CD4-positive, alpha-beta T cell treated with Interleukin-15 for 1 hour (primary cell): ENCODE measurements around the gene LRRC10.
A peak's percentile ranks its signal among the peaks of the same experiment; 100 is the strongest.

Experiments
- DNase-seq: peaks from one replicate; pipeline ENCODE4 v3.0.0-alpha.2; 2020

The LRRC10 gene

GRCh38 chr12:69610729-69611128, at the start of gene LRRC10:
Gene LRRC10 (minus strand): TSS chr12:69610907. CDS start chr12:69610838, 69 bp downstream.
- no peak for DNase-seq

- DNase-seq = no peak
Observed at GRCh38 chr12:69660164-69660863, 49.6 kb upstream of the LRRC10 start.

- no peak for DNase-seq
Observed at GRCh38 chr12:69658203-69658602, 47.5 kb upstream of the LRRC10 start.

GRCh38 chr12:69657376-69658137, 46.9 kb upstream of the LRRC10 start:
- DNase-seq = no peak

- no peak for DNase-seq
Observed at GRCh38 chr12:69655616-69656340, 45.1 kb upstream of the LRRC10 start.

- no peak for DNase-seq
Observed at GRCh38 chr12:69653703-69654102, 43.0 kb upstream of the LRRC10 start.

- no peak for DNase-seq
Observed at GRCh38 chr12:69651922-69652321, 41.2 kb upstream of the LRRC10 start.

- no peak for DNase-seq
Observed at GRCh38 chr12:69649529-69649928, 38.8 kb upstream of the LRRC10 start.

- DNase-seq = no peak
Observed at GRCh38 chr12:69648476-69648875, 37.8 kb upstream of the LRRC10 start.

- DNase-seq = no peak
Observed at GRCh38 chr12:69647178-69647577, 36.5 kb upstream of the LRRC10 start.

- DNase-seq = no peak
Observed at GRCh38 chr12:69645031-69645430, 34.3 kb upstream of the LRRC10 start.

GRCh38 chr12:69644511-69644910, 33.8 kb upstream of the LRRC10 start:
- DNase-seq = no peak

- no peak for DNase-seq
Observed at GRCh38 chr12:69642531-69642930, 31.8 kb upstream of the LRRC10 start.

GRCh38 chr12:69641546-69641945, 30.8 kb upstream of the LRRC10 start:
- DNase-seq = no peak

- peak; percentile 44 for DNase-seq
Observed at GRCh38 chr12:69639400-69640016, 28.8 kb upstream of the LRRC10 start.

GRCh38 chr12:69633061-69633460, 22.4 kb upstream of the LRRC10 start:
- no peak for DNase-seq

- no peak for DNase-seq
Observed at GRCh38 chr12:69630191-69630590, 19.5 kb upstream of the LRRC10 start.

- DNase-seq = no peak
Observed at GRCh38 chr12:69627501-69627900, 16.8 kb upstream of the LRRC10 start.

GRCh38 chr12:69623970-69624369, 13.3 kb upstream of the LRRC10 start:
- DNase-seq = no peak

- DNase-seq = no peak
Observed at GRCh38 chr12:69621551-69621950, 10.8 kb upstream of the LRRC10 start.

- DNase-seq = no peak
Observed at GRCh38 chr12:69620921-69621320, 10.2 kb upstream of the LRRC10 start.

GRCh38 chr12:69620077-69620476, 9.4 kb upstream of the LRRC10 start:
- no peak for DNase-seq

- no peak for DNase-seq
Observed at GRCh38 chr12:69619050-69619449, 8.3 kb upstream of the LRRC10 start.
